ENCODE results near the gene C9orf78.

C9orf78 gene

GRCh38 chr9:129835128-129835859 is at the start of gene C9orf78, which contains the start of gene USP20:
TSS of gene C9orf78 (minus strand) at chr9:129835275. CDS start at chr9:129835221, 54 bp downstream.
TSS of gene USP20 (plus strand) at chr9:129835458. CDS start at chr9:129852556, 17,098 bp downstream.
- peak; percentile 86 for DNase-seq (ENCODE audit: low read depth)

GRCh38 chr9:129884220-129885017 is 49.3 kb upstream of the C9orf78 start:
- peak; percentile 76 for DNase-seq (ENCODE audit: low read depth)

- no peak for DNase-seq (ENCODE audit: low read depth)
These were observed 46.7 kb upstream of the C9orf78 start for GRCh38 chr9:129881547-129882324.

- no peak for DNase-seq (ENCODE audit: low read depth)
These were observed 45.8 kb upstream of the C9orf78 start for GRCh38 chr9:129880654-129881546.

- DNase-seq (ENCODE audit: low read depth), result no peak
These were observed 45.0 kb upstream of the C9orf78 start for GRCh38 chr9:129879991-129880653.

- DNase-seq (ENCODE audit: low read depth), result no peak
These were observed 44.1 kb upstream of the C9orf78 start for GRCh38 chr9:129879103-129879699.

GRCh38 chr9:129878291-129878690 is 43.2 kb upstream of the C9orf78 start:
- DNase-seq (ENCODE audit: low read depth), result no peak

- DNase-seq (ENCODE audit: low read depth), result no peak
These were observed 41.7 kb upstream of the C9orf78 start for GRCh38 chr9:129876815-129877214.

GRCh38 chr9:129875687-129876395 is 40.8 kb upstream of the C9orf78 start:
- no peak for DNase-seq (ENCODE audit: low read depth)

- no peak for DNase-seq (ENCODE audit: low read depth)
These were observed 40.1 kb upstream of the C9orf78 start for GRCh38 chr9:129875181-129875611.

- no peak for DNase-seq (ENCODE audit: low read depth)
These were observed 39.4 kb upstream of the C9orf78 start for GRCh38 chr9:129874261-129875101.

GRCh38 chr9:129873563-129874190 is 38.6 kb upstream of the C9orf78 start:
- no peak for DNase-seq (ENCODE audit: low read depth)

- DNase-seq (ENCODE audit: low read depth), result no peak
These were observed 36.0 kb upstream of the C9orf78 start for GRCh38 chr9:129871046-129871445.

GRCh38 chr9:129869585-129870501 is 34.8 kb upstream of the C9orf78 start:
- DNase-seq (ENCODE audit: low read depth), result no peak

- DNase-seq (ENCODE audit: low read depth), result no peak
These were observed 33.9 kb upstream of the C9orf78 start for GRCh38 chr9:129868872-129869486.

GRCh38 chr9:129868023-129868871 is 33.2 kb upstream of the C9orf78 start:
- DNase-seq (ENCODE audit: low read depth), result no peak

Measured in amniotic epithelial cell (primary cell).